Fibroblast of villous mesenchyme (primary cell): ENCODE measurements around the gene GALNT16. TPM values are rescaled to one million over a fixed set of nuclear protein-coding genes. Genes with fewer than 3 reads are reported as not detected.

Experiments used
- DNase-seq: peaks from one replicate; pipeline ENCODE4 v3.0.0-alpha.2; 2010; ENCODE audit warnings: low read depth
- H3K4me3 ChIP-seq: 2 replicates; pipeline ENCODE4 v1.5.1; 2011; ENCODE audit warnings: low read depth, mild to moderate bottlenecking, low read length
- CTCF ChIP-seq: IDR thresholded peaks from 2 replicates; pipeline ENCODE4 v1.5.1; 2012; ENCODE audit warnings: low read depth, mild to moderate bottlenecking, low read length; ENCODE audit not compliant: insufficient read depth
- total RNA-seq: library from RNA; depleted of rRNA; stranded (reverse); fragments of >200 nt; gene quantifications from 2 replicates; pipeline ENCODE4 v1.2.3, GENCODE V29; 2012

Gene GALNT16
- total RNA-seq, 1 donor = under 0.01 TPM

GRCh38 chr14:69345402-69345801 is 85.4 kb downstream of the GALNT16 start:
- H3K4me3 ChIP-seq = no peak overlapping the region
- no peak for DNase-seq
- no peak for TF ChIP-seq CTCF

GRCh38 chr14:69346710-69347109 is 86.8 kb downstream of the GALNT16 start:
- peak; percentile 74 for TF ChIP-seq CTCF
- DNase-seq = peak; percentile 16
- H3K4me3 ChIP-seq = no peak overlapping the region

GRCh38 chr14:69349091-69349777 is 89.3 kb downstream of the GALNT16 start:
- TF ChIP-seq CTCF = no peak
- no peak for DNase-seq
- no peak overlapping the region for H3K4me3 ChIP-seq

GRCh38 chr14:69350892-69351291 is 90.9 kb downstream of the GALNT16 start:
- TF ChIP-seq CTCF = no peak
- no peak overlapping the region for H3K4me3 ChIP-seq

GRCh38 chr14:69351385-69351784 is 91.4 kb downstream of the GALNT16 start:
- TF ChIP-seq CTCF = no peak
- DNase-seq = no peak
- no peak overlapping the region for H3K4me3 ChIP-seq

More at GRCh38 chr14:69350892-69351291, 90.9 kb downstream of the GALNT16 start:
- DNase-seq = no peak

GRCh38 chr14:69351911-69352310 is 92.0 kb downstream of the GALNT16 start:
- DNase-seq = no peak
- no peak overlapping the region for H3K4me3 ChIP-seq
- TF ChIP-seq CTCF = no peak

- no peak overlapping the region for H3K4me3 ChIP-seq
- no peak for DNase-seq
- no peak for TF ChIP-seq CTCF
Measured at GRCh38 chr14:69353168-69353567, 93.2 kb downstream of the GALNT16 start.
